Measurements from ENCODE around the gene ASAP3.

The ASAP3 gene

DNA sequence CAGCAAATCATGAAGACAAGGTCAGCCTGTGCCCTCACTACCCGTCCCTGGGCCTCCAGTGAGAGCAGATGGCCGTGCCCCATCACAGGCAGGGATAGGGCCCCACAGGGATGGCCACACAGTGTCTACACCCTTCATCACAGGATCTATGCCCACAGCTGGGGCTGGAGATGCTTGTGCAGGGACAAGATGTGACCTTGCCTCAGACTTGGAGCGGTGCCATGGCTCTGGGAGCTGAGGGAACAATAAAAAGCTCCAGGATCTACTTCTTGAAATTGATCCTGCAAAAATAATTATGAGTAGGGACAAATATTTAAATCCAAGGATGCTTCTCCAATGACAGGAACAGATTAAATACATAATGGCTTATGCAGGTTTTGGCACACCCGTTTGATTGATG is 34.0 kb downstream of the ASAP3 start:
- TF ChIP-seq, protein P1, sequence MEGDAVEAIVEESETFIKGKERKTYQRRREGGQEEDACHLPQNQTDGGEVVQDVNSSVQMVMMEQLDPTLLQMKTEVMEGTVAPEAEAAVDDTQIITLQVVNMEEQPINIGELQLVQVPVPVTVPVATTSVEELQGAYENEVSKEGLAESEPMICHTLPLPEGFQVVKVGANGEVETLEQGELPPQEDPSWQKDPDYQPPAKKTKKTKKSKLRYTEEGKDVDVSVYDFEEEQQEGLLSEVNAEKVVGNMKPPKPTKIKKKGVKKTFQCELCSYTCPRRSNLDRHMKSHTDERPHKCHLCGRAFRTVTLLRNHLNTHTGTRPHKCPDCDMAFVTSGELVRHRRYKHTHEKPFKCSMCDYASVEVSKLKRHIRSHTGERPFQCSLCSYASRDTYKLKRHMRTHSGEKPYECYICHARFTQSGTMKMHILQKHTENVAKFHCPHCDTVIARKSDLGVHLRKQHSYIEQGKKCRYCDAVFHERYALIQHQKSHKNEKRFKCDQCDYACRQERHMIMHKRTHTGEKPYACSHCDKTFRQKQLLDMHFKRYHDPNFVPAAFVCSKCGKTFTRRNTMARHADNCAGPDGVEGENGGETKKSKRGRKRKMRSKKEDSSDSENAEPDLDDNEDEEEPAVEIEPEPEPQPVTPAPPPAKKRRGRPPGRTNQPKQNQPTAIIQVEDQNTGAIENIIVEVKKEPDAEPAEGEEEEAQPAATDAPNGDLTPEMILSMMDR (IDR thresholded peaks at IDR 0.05; ENCODE audit: control insufficient read depth, insufficient read depth, low read depth, low read length, missing control alignments), result no peak
- DNase-seq (ENCODE audit: low read depth), result no peak
- no peak overlapping the region for H3K4me3 ChIP-seq (ENCODE audit: control insufficient read depth, low read depth, low read length)

DNA sequence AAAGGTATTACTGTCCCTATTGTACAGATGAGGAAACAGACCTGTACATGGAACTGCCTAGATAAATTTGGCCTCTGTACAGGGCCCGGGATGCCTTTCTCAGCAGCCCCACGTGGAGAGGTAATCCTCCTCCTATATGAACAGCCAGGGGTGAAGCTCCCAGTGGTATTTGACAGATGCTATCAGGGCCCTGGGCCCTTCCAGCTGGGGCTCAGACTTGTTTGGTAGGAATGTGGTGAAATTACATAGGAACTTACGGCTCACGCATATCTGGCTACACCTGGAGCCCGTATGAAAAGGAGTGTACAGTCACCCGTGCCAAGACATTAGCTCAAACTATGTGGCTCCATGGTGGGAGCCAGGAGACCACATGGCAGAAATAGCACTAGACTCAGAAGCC is 34.7 kb downstream of the ASAP3 start:
- DNase-seq (ENCODE audit: low read depth), result no peak
- TF ChIP-seq, protein P1 (IDR thresholded peaks at IDR 0.05; ENCODE audit: control insufficient read depth, insufficient read depth, low read depth, low read length, missing control alignments), result no peak
- no peak overlapping the region for H3K4me3 ChIP-seq (ENCODE audit: control insufficient read depth, low read depth, low read length)

DNA sequence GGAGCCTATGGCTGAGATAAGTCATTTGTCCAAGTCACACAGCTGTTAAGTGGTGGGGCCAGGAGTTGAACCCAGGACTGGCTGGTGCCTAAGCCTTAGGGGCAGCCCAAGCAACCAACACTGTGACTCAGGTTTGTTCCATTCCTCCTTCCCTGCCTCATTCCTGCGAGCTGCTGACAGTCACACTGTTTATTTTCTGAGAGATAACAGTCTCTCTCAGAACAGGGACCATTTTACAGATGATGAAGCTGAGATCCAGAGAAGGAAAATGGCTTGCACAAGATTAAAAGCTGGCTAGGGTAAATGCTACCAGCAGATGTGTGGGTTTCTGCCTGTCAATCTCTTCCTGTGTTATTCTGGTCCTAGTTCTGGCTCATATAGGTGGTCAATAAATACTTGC is 35.1 kb downstream of the ASAP3 start:
- DNase-seq (ENCODE audit: low read depth), result no peak
- TF ChIP-seq, protein P1 (IDR thresholded peaks at IDR 0.05; ENCODE audit: control insufficient read depth, insufficient read depth, low read depth, low read length, missing control alignments), result no peak
- no peak overlapping the region for H3K4me3 ChIP-seq (ENCODE audit: control insufficient read depth, low read depth, low read length)

DNA sequence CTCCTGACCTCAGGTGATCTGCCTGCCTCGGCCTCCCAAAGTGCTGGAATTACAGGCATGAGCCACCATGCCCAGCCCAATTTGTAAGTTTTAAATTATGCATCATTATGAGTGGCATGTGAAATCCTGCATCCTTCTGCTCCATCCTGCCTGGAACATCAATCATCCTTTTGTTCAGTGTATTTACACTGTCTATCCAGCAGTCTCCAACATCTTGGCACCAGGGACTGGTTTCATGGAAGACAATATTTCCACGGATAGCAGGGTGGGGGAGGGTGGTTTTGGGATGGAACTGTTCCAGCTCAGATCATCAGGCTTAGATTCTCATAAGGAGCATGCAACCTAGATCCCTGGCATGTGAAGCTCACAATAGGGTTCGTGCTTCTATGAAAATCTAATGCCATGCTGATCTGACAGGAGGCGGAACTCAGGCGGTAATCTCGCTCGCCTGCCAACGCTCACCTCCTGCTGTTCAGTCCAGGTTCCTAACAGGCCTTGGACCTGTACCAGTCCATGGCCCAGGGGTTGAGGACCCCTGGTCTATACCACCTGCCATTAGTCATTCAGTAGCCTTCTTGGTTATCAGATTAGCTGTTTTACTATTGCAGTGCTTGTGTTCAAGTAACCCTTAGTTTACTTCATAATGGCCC is 37.2 kb downstream of the ASAP3 start:
- no peak for DNase-seq (ENCODE audit: low read depth)
- no peak overlapping the region for H3K4me3 ChIP-seq (ENCODE audit: control insufficient read depth, low read depth, low read length)
- TF ChIP-seq, protein P1 (IDR thresholded peaks at IDR 0.05; ENCODE audit: control insufficient read depth, insufficient read depth, low read depth, low read length, missing control alignments), result no peak

DNA sequence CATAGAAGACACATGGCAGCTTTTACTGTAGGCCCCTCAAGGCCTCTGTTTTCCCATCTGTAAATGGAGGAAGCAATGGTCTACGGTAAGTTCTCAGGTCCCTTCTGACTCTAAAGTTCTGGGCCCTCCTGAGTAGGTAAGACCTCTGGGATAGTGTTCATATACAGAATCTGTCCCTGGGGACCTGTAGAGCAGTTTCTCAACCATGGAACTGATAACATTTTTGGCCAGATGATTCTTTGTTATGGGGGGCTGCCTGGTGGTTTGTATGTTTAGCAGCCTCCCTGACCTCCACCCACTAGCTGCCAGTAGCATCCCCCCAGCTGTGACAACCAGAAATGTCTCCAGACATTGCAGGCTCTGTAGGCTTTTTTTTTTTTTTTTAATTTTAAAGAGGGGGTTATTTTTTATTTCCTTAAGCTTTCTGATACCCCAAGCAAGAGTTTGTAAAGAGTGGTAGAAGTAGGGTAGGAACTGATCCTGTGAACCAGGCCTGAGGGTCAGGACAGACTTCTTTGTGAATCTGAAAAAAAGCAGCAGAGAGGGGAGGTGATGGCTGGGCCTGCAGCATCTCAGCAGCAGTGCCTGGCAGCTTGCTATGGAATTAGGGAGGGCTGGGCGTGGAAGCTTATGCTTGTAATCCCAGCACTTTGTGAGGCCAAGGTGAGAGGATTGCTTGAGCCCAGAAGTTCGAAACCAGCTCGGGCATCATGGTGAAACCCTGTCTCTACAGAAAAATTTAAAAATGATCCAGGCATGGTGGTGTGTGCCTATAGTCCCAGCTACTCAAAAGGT is 39.2 kb downstream of the ASAP3 start:
- no peak overlapping the region for H3K4me3 ChIP-seq (ENCODE audit: control insufficient read depth, low read depth, low read length)
- no peak for DNase-seq (ENCODE audit: low read depth)
- TF ChIP-seq, protein P1 (IDR thresholded peaks at IDR 0.05; ENCODE audit: control insufficient read depth, insufficient read depth, low read depth, low read length, missing control alignments), result no peak

DNA sequence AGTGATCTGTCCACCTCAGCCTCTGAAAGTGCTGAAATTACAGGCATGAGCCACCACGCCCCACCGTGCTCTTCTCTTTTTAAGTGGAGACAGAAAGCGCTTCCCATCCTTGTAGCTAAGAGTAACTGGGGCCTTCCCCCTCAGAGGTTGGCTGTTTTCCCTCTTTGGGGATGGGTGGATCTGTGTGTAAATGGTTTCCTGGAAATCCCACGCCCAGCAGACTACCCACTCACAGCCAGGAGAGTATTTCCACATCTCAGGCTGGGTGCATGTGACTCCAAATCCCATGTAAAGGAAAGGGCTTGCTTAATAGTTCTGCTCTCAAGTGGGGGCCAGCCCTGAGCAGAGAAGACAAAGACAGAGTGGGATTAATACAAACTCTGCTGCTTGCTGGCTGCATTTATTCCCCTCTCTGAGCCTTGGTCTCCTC is 39.9 kb downstream of the ASAP3 start:
- no peak overlapping the region for H3K4me3 ChIP-seq (ENCODE audit: control insufficient read depth, low read depth, low read length)
- peak; percentile 92 for DNase-seq (ENCODE audit: low read depth)
- TF ChIP-seq, protein P1 (IDR thresholded peaks at IDR 0.05; ENCODE audit: control insufficient read depth, insufficient read depth, low read depth, low read length, missing control alignments), result no peak

Measured in AG09309 (cell line).